CD1c-positive myeloid dendritic cell (primary cell): Measurements from ENCODE around the gene BPIFB2.

Experiments
- DNase-seq: peaks from one replicate; pipeline ENCODE4 v3.0.0-alpha.2; 2016; ENCODE audit errors: extremely low spot score

The BPIFB2 gene

GRCh38 chr20:33008336-33009213 is 1.1 kb downstream of the BPIFB2 start:
- DNase-seq, result no peak

GRCh38 chr20:33009214-33010132 is 2.0 kb downstream of the BPIFB2 start:
- DNase-seq, result no peak

- no peak for DNase-seq
These were observed 2.6 kb downstream of the BPIFB2 start for GRCh38 chr20:33010133-33010504.

GRCh38 chr20:33010674-33011449 is 3.4 kb downstream of the BPIFB2 start:
- no peak for DNase-seq

- DNase-seq, result no peak
These were observed 5.1 kb downstream of the BPIFB2 start for GRCh38 chr20:33012327-33013189.

GRCh38 chr20:33013701-33014326 is 6.3 kb downstream of the BPIFB2 start:
- DNase-seq, result no peak

- DNase-seq, result no peak
These were observed 7.0 kb downstream of the BPIFB2 start for GRCh38 chr20:33014336-33015113.

- DNase-seq, result no peak
These were observed 7.6 kb downstream of the BPIFB2 start for GRCh38 chr20:33015114-33015484.

- DNase-seq, result no peak
These were observed 8.4 kb downstream of the BPIFB2 start for GRCh38 chr20:33015700-33016580.

GRCh38 chr20:33016581-33017109 is 9.1 kb downstream of the BPIFB2 start:
- no peak for DNase-seq

- no peak for DNase-seq
These were observed 10.0 kb downstream of the BPIFB2 start for GRCh38 chr20:33017542-33017941.

- no peak for DNase-seq
These were observed 10.8 kb downstream of the BPIFB2 start for GRCh38 chr20:33018169-33018931.

GRCh38 chr20:33019465-33020277 is 12.2 kb downstream of the BPIFB2 start:
- DNase-seq, result no peak

GRCh38 chr20:33020278-33021161 is 13.0 kb downstream of the BPIFB2 start:
- DNase-seq, result no peak

- DNase-seq, result no peak
These were observed 14.4 kb downstream of the BPIFB2 start for GRCh38 chr20:33021879-33022278.

- peak; percentile 1 for DNase-seq
These were observed 14.8 kb downstream of the BPIFB2 start for GRCh38 chr20:33022289-33022688.
